Measurements from ENCODE around the gene AP3B1. TPM values are rescaled to one million over a fixed set of nuclear protein-coding genes. Genes with fewer than 3 reads are reported as not detected.

Gene AP3B1
- total RNA-seq, 4 donors from 2014 or later: 52.6 to 74.3 (median 58.9) TPM

DNA sequence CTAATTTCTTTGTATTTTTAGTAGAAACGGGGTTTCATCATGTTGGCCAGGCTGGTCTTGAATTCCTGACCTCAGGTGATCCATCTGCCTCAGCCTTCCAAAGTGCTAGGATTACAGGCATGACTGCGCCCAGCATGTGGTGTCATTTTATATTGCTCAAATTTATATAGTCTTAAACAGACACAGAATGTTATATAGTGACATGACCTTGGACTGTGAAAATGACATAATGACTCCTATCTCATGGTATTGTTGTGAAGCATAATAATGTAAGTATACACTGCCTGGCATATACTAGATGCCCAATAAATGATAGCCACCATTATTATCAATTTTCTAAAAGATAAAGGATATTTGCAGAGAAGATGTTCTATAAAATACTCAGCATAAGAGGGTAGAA lies 341.1 kb downstream of the AP3B1 start:
- Histone ChIP-seq H3K36me3 (no peaks in the 10 kb centered on the region), H3K9me3 (no peaks in the 10 kb centered on the region), H3K4me1 (no peaks in the 10 kb centered on the region), H3K27ac (no peak overlapping the region), H3K27me3 (peaks cover 0 to 11% of the 10 kb centered on the region in 2 donors), H3K4me3 (no peak overlapping the region)
- TF ChIP-seq, protein P1, sequence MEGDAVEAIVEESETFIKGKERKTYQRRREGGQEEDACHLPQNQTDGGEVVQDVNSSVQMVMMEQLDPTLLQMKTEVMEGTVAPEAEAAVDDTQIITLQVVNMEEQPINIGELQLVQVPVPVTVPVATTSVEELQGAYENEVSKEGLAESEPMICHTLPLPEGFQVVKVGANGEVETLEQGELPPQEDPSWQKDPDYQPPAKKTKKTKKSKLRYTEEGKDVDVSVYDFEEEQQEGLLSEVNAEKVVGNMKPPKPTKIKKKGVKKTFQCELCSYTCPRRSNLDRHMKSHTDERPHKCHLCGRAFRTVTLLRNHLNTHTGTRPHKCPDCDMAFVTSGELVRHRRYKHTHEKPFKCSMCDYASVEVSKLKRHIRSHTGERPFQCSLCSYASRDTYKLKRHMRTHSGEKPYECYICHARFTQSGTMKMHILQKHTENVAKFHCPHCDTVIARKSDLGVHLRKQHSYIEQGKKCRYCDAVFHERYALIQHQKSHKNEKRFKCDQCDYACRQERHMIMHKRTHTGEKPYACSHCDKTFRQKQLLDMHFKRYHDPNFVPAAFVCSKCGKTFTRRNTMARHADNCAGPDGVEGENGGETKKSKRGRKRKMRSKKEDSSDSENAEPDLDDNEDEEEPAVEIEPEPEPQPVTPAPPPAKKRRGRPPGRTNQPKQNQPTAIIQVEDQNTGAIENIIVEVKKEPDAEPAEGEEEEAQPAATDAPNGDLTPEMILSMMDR (IDR thresholded peaks at IDR 0.05): no peak
- TF ChIP-seq POLR2A (IDR thresholded peaks at IDR 0.05): no peak
- DNase-seq: no peak

DNA sequence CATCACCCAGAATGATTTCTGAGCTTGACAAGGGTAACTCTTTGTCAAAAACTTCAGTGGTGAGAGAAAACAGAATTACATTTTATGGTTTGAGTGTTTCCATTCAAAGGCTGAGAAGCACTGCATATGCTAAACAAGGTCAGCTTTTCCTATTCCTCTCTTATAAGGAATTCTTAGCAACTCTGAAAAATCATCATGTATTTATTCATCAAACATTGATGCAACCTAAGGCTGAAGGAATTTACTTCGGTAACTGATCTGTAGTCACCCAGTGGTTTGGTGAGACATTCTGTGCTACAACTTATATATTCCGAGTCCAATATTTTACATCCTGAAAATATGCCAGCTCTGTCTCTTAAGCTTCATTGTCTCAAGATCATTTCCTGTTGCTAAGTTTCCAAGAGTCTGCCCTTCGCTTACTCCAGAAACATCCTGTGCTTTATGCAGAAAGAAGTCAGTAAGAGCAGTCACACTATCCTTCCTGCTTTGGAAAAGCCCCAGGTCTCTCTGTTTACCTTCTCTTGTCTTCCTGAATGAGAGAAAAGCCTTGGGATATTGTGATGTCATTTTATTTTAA lies 341.8 kb downstream of the AP3B1 start:
- TF ChIP-seq, protein P1 (IDR thresholded peaks at IDR 0.05): no peak
- no peak for TF ChIP-seq POLR2A (IDR thresholded peaks at IDR 0.05)
- H3K27me3 ChIP-seq: peaks cover 0 to 4% of the 10 kb centered on the region in 2 donors

More for the DNA sequence above, 341.8 kb downstream of the AP3B1 start:
- no peak overlapping the region for H3K27ac ChIP-seq
- H3K36me3 ChIP-seq: no peaks in the 10 kb centered on the region
- H3K4me1 ChIP-seq: no peaks in the 10 kb centered on the region
- H3K9me3 ChIP-seq: no peaks in the 10 kb centered on the region
- DNase-seq: no peak
- H3K4me3 ChIP-seq: no peak overlapping the region

Small RNA genes within 50 kb of the gene (small RNA-seq; reads per million reads assigned to genes)
- gene RF00019 (0 reads per million in 2 donors), gene RNU6-183P (0 reads per million in 2 donors)

Other genes with a start within 250 kb of the AP3B1 start
- gene SCAMP1, start 65.9 kb upstream of the AP3B1 start, total RNA-seq: 10 to 100 TPM; 10.6 to 17.3 (median 11.5) TPM

Data from Peyer's patch (tissue), 4 donors.